GM19397 (cell line): ENCODE data around the gene EIF3A.
A peak's percentile ranks its signal among the peaks of the same experiment; 100 is the strongest.
"Not testable (repeated sequence)": the region's sequence is repeated elsewhere in the genome, so short reads cannot be mapped to it uniquely, and the experiment has no call there.

ENCODE experiments used
- ATAC-seq: cut with Tn5 transposase; IDR thresholded peaks from one replicate; pipeline ENCODE4 v1.9.1; 2021; ENCODE audit warnings: mild to moderate bottlenecking, moderate library complexity; ENCODE audit not compliant: unreplicated experiment

Gene EIF3A

GRCh38 chr10:119051775-119052174 lies 28.8 kb downstream of the EIF3A start:
- ATAC-seq = no peak

- no peak for ATAC-seq
These were observed 30.8 kb downstream of the EIF3A start for GRCh38 chr10:119049777-119050176.

- ATAC-seq = no peak
These were observed 31.3 kb downstream of the EIF3A start for GRCh38 chr10:119049361-119049760.

DNA sequence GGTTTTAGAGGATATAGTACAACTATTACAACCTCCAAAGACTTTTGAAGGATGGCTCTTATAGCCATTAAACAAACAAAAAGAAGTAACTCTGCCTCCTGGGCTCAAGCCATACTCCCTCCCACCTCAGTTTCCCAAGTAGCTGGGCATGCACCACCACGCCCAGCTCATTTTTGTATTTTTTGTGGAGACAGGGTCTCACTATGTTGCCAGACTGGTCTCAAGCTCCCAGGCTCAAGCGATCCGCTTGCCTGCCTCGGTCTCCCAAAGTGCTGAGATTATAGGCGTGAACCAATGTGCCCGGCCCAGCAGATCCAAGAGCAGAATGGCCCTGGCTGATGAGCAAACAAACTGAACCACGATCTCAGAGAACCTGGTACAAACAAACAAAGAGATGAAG lies 35.1 kb downstream of the EIF3A start:
- ATAC-seq = no peak

DNA sequence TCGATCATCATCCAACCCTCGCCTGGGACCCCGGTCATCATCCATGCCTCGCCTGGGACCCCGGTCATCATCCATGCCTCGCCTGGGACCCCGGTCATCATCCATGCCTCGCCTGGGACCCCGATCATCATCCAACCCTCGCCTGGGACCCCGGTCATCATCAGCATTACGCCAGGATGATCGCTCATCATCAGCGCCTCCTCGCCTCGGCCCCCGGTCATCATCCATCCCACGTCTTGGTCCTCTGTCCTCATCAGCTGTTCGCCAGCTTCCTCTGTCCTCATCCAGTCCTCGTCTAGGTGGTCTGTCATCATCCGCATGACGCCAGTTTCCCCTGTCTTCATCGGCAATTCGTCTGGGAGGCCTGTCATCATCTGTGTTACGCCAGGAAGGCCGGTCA lies 38.4 kb downstream of the EIF3A start:
- no peak for ATAC-seq

DNA sequence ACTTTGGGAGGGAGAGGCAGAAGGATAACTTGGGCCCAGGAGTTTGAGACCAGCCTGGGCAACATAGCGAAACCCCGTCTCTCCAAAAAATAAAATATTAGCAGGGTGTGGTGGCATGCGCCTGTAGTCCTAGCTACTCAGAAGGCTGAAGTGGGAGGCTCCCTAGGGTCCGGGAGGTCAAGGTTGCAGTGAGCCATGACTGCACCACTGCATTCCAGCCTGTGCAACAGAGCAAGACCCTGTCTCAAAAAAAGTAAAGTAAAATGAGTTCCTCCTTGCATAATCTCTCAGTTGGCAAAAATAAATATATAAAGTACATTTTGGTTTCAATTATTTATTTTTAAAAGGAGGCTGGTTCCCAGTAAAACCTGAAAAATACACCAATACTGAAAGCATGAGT lies 39.3 kb downstream of the EIF3A start:
- no peak for ATAC-seq

DNA sequence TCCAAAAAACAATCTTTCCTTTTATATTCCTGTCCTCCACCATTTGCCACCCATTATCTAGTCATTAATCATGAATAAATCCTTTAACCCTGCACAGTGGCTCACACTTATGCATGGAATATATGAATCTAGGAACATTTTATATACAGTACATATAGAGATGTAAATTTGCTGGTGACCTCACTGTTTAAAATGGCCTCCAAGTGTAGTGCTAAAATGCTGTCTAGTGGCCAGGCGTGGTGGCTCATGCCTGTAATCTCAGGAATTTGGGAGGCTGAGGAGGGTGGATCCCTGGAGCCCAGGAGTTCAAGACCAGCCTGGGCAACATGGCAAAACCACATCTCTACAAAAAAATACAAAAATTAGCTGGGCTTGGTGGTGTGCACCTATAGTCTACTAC lies 41.5 kb downstream of the EIF3A start:
- ATAC-seq = no peak

- ATAC-seq = no peak
These were observed 49.0 kb downstream of the EIF3A start for GRCh38 chr10:119031496-119032059.

GRCh38 chr10:119030421-119031250 lies 50.0 kb downstream of the EIF3A start:
- ATAC-seq = peak; percentile 52

DNA sequence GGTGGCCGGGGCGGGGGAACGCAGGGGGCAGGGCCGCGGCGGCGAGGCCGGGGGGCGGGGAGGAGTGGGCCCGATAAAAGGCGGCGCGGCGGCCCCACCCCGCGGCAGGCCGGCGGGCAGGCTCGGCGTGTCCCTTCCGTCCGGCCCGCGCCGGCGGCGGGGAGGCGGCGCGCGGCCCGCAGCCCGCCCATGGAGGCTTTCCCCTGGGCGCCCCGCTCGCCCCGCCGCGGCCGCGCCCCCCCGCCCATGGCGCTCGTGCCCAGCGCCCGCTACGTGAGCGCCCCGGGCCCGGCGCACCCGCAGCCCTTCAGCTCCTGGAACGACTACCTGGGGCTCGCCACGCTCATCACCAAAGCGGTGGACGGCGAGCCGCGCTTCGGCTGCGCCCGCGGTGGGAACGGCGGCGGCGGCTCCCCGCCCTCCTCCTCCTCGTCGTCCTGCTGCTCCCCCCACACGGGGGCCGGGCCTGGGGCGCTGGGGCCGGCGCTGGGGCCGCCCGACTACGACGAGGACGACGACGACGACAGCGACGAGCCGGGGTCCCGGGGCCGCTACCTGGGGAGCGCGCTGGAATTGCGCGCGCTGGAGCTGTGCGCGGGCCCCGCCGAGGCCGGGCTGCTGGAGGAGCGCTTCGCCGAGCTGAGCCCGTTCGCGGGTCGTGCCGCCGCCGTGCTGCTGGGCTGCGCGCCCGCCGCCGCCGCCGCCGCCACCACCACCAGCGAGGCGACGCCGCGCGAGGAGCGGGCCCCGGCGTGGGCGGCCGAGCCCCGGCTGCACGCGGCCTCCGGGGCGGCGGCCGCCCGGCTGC lies 50.8 kb downstream of the EIF3A start, which contains the start of gene NANOS1:
Gene NANOS1, plus strand, starts transcription at position 102 of the 808 bp plus-strand sequence. Its CDS starts 88 bp downstream, at position 190.
- peak; percentile 20 for ATAC-seq

GRCh38 chr10:119028900-119029612 lies 51.6 kb downstream of the EIF3A start:
- peak; percentile 61 for ATAC-seq

- not testable (repeated sequence) for ATAC-seq
These were observed 52.1 kb downstream of the EIF3A start for GRCh38 chr10:119028445-119028899.

GRCh38 chr10:119026301-119027110 lies 54.1 kb downstream of the EIF3A start:
- no peak for ATAC-seq

- ATAC-seq = no peak
These were observed 54.8 kb downstream of the EIF3A start for GRCh38 chr10:119025776-119026175.

DNA sequence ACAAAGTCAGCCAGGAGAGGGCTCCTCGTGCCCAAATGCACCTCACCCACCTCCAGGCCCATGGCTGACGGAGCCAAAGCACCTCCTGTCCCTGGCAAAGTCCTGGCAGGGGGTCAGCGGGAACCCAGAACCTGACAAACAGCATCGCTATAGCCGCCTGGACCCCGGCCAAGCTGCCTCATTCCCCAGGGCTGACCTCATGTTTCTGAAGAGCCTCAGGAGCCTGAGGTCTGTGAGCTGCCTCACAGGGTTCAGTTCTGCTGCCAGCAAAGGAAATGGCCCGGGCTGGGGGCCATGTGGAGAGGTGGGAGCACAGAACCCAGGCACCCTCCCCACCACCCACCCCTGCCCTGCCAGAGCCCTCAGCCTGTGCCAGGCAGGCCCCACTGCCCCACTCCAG lies 55.3 kb downstream of the EIF3A start:
- no peak for ATAC-seq

DNA sequence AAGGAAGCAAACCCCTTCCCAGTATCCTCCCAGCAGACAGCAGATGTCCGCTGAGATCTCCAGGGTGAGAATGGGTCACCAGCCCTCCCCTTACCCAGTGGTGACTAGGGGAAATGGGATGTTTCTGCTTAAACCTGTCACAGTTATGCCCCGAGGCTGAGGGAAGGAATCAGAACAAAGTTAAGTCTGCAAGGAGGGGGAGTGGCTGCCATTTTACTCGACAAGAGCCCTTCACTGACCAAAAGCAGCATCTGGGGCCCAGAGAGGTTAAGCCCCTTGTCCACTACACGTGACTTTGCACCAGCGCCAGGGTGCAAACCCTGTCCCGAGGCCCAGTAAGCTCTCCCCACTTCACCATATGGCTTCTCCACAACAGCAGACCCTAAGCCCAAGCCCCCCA lies 55.7 kb downstream of the EIF3A start:
- ATAC-seq = no peak

DNA sequence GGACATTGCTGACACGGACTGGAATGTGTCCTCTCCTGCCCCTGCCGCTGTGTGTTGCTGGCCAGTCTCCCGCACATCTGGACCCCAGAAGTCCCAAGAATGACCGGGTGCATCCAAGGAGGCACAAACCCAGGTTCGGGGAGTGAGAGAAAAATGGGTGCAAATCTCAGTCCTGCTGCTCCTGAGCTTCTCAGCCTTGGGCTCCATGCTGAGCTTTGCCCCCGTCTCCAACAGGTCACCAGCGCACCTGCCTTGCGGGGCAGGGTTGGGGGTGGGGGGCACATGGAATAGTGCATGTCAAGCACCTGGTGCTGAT lies 57.1 kb downstream of the EIF3A start:
- no peak for ATAC-seq

- no peak for ATAC-seq
These were observed 57.6 kb downstream of the EIF3A start for GRCh38 chr10:119022846-119023552.

DNA sequence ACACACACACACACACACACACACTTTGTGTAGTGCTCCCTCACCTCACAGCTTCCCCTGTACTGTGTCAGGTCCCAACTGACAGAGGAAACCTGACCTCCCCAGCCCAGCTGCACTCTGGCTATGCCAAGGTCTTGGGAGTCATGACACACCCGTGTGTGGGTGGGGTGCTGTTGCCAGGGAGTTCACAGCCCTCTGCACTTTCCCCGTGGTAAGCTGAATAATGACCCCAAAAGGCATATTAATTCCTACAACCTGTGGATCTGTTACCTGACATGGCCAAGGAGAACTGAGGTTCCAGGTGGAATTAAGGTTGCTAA lies 60.0 kb downstream of the EIF3A start:
- no peak for ATAC-seq

DNA sequence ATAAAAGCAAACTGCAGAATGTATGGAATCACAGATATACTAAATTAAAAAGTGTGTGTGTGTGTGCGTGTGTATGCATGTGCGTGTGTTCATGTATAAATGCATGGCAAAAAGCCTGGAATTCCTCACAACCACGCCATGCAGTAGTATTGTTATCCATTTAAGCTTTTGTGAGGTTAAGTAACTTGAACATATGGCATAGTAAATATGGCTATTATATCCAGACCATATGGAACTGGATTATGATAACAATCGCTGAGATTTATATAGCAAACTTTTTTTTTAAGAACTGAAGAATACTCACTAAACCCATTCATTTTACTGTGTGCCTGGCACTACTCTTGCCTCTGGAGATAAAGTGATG lies 73.4 kb downstream of the EIF3A start:
- no peak for ATAC-seq
